NK-92 treated with Interleukin-12 subunit alpha and Interleukin-12 subunit beta, amount 100 ng/mL, for 24 hours (cell line): Measurements from ENCODE around the gene CPED1.
"Not testable (repeated sequence)": the region's sequence is repeated elsewhere in the genome, so short reads cannot be mapped to it uniquely, and the experiment has no call there.

Experiments
- DNase-seq: peaks from one replicate; lab custom pipeline; 2025; lab: John Stamatoyannopoulos, UW

Gene CPED1

DNA sequence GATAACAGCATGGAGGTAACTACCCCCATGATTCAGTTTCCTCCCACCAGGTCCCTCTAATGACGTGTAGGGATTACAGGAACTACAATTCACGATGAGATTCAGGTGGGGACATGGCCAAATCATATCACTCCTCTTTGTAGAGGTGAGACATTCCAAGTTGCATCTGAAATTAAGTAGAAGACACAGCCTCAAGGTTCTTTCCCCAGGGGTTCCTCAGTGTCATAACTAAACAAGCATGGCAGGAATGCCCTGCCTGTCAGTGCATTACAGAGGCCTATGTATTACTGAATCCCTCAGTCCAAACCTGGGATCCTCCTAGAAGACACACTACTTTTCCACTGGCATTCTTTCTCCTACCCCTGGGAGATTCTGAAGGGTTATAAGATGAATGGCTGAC is 297.7 kb downstream of the CPED1 start:
- DNase-seq = no peak

DNA sequence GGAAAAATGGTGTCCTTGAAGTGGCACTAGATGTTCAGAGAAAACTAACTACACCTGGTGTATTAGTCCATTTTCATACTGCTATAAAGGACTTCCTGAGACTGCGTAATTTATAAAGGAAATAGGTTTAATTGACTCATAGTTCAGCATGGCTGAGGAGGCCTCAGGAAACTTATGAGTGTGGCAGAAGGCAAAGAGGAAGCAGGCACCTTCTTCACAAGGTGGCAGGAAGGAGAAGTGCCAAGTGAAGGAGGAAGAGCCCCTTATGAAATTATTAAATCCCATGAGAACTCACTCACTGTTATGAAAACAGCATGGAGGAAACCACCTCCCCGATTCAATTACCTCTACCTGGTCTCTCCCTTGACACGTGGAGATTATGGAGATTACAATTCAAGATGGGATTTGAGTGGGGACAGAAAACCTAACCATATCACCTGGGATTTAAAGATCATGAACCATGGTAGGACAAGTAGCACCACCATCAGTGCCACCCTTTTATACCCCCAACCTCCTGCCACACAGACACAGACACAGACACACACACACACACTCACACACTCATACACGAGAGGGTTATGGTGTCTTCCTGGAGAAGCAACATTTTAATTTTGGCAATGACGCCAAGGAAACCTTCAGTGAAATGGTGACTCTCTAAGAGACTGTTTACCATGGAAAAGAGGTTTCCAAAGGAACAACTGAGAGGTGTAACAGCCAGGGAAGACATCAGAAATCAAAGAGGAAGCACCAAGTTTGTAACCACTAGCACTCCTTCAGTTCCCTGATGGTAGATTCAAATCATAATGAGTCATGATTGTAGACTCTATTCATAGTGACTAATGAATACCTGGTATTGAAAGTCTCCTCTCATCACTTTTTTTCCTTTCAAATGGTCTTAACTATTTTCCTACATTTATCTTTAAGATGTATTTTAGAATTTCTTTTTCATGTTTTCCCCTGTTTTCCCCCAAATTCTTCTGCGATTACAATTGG is 298.5 kb downstream of the CPED1 start:
- DNase-seq = no peak

- DNase-seq = no peak
Measured at GRCh38 chr7:121288894-121289293, 300.4 kb downstream of the CPED1 start.

- DNase-seq = not testable (repeated sequence)
Measured at GRCh38 chr7:121289930-121290329, 301.4 kb downstream of the CPED1 start.

DNA sequence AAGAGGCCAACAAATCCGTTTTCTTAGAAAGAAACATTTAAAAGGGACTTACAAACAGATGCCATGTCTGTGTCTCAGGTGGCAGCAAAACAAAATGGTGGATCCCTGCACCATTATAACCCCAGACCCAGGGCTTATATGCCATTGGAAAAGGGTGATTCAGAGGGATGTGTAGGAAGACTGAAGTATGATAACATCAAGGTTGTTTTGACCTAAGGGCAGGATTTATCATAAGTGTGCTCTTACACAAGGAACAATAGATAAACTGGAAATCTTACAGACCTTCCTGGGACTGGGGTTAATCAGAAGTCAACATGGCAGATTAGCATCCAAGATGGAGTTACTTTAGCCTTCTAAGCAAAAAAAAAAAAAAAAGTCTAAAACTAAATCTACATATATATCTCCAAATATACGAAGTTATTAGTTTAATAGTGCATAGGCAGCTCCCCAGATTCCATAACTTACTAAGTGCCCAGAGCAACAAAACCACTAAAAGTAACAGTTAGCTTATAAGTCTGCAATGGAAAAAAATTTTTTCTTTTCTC is 306.0 kb downstream of the CPED1 start:
- DNase-seq = no peak

GRCh38 chr7:121297843-121298242 is 309.3 kb downstream of the CPED1 start:
- DNase-seq = no peak

DNA sequence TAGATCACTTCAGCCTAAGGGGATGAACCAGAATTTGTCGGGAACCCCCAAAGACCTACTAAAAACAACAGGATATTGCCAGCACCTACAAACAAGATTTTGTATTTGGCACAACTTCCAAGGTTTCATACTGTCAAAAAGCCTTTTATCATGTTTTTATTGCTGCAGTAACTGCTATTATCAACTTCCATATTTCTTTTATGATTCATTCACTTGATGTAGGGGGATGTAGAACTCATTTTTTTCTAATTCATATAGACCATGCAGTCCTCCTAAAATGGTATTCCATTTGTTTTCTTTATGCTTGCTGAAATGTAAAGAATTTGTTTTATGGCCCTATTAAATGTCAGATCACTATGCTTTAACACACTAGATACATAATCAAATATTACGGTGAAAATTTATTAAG is 310.3 kb downstream of the CPED1 start:
- DNase-seq = no peak

DNA sequence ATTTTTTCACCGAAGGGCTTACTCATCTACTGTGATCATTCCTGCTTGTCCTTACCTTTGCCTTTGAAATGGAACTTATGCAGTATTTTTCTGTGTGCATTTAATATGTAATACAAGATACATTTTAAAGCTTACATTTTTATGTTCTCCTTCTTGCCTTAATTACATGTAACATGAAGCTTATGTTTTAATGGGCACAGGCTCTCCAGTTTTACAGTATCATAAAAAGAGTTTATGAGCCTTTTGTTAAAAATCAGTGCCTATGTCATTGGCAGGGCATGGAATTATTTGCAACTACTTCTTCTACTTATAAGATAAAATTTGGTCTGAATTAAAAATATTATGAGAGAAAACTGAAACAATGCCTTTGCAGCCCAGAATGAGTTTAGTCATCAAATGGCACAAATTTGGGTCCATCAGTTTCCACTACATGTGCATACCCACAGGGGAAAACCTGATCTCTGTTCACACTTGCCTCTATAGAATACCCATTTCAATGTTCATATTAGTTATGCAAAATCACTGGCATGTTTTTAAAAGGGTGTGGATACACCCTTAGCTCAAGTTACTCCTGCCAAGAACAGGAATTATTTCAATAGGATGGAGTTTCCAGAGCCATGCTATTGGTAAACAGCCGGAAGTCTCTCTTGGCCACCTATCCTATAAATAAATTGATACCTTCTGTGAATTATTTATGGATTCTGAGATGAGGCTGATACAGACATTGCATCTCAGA is 312.3 kb downstream of the CPED1 start:
- DNase-seq = no peak

GRCh38 chr7:121301446-121302213 is 313.1 kb downstream of the CPED1 start:
- no peak for DNase-seq

GRCh38 chr7:121302214-121302745 is 313.8 kb downstream of the CPED1 start:
- no peak for DNase-seq

GRCh38 chr7:121303422-121304101 is 315.1 kb downstream of the CPED1 start:
- no peak for DNase-seq

GRCh38 chr7:121304102-121304658 is 315.7 kb downstream of the CPED1 start:
- DNase-seq = no peak

DNA sequence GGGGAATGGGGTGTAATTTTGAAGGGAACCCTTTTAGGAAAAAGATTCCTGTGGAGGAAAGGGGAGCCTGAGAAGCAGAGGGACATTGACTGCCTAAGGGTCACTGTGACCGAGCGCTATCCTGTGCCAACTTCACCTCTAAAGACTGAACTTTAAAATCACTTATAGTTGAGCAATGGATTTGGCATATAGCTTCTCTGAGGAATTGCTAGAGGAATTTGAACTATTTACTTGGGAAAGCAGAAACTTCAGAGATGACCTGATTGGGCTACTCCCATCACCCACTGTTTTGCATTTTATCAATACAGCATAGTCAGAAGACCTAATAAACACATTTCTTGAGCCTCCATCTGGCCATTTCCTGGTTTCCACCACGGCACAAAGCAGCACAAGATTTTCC is 316.6 kb downstream of the CPED1 start:
- DNase-seq = no peak

DNA sequence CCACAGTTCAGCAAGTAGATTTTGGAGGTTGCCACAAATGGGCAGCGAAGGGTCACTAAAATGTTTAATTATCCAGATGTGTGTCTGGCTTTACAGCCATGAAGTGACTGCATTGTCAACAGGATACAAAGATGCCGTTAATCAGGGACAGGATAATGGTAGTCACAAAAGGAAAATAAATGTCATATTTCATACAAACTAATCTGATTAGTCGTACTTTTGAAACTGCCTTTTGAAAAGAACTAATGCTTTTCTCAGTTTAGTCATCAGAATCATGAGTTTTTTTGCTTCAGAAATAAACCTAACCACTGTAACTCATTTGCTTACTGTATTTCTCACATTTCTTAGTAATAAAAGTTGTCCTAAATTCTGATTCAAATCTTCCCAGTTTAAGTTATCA is 318.1 kb downstream of the CPED1 start:
- DNase-seq = no peak

- DNase-seq = no peak
Measured at GRCh38 chr7:121307021-121307574, 318.6 kb downstream of the CPED1 start.

DNA sequence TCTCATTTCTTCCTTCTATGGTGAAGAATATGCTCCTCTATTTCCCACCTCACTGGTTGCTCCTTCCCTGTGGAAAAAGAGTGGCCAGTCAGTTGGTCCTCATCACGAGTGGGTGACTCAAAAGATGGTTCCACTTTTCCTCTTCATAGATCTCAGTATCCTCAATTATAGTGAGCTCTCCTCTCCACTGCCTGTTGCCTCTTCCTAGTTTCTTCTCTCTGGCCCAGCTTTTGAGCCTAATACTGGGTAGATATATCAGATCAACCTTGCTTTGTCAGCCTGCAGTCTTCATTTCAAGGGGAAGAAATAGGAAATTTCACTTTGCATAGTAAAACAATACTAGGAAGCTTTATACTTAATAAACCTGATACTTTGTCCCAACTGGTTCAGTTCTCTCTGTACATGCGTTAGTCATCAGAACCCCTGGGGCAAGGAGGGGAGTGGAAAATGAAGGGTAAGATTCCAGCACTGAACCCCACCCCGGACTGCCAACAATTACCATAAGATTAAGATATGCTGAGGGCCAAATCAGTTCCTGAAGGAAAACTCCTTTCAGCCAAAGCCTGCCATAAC is 324.8 kb downstream of the CPED1 start:
- no peak for DNase-seq

DNA sequence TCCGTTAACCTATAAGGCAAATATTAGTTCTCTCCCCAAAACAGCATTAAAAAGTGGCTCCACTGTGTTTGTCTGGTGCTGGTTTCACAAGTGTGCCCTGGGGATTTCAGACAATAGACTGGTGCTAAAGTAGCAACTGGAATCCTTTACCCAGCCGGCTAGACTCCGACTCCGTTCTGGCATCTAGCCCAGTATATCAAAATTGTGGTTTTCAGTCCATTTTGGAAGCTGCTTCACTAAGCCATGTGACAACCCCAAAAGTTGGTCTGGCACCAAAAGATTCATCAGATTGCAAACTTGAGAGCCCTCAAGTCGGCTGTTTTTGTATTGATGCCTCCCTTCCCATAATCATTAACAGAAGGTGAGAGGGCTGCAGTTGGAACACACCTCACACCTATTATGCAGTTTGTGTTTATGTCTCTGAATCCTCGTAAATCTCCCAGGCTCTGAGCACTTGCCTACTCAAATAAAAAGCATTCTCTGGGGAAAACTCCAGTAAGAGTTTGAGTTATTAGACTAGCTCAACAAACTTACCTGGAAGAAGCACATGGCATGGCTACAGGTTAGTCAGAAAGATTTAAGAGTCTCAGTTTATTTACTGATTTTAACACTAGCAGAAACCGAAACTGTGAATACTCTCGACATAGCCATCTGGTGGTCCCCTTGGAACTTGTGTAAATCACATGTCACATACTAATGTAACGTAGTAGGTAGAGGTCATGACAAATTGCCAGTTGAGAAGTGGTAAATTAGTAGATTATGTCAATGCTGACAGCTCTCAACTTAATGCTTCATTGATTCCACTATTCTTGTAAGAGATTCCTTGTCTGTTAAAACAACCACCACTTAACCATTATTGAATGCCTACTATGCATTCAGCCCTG is 325.5 kb downstream of the CPED1 start:
- no peak for DNase-seq

- DNase-seq = not testable (repeated sequence)
Measured at GRCh38 chr7:121315170-121315569, 326.7 kb downstream of the CPED1 start.

- DNase-seq = no peak
Measured at GRCh38 chr7:121322460-121322859, 333.9 kb downstream of the CPED1 start.
